ENCODE data around the gene CACNA2D4. TPM values are rescaled to one million over a fixed set of nuclear protein-coding genes. Genes with fewer than 3 reads are reported as not detected.

The CACNA2D4 gene
- total RNA-seq, 1 donor from 2014 or later, result not detected

GRCh38 chr12:1836854-1837421, 81.5 kb downstream of the CACNA2D4 start:
- Mint-ChIP-seq H3K27ac (ENCODE audit: unreplicated experiment) (no peak overlapping the region), H3K4me1 (ENCODE audit: low read depth, unreplicated experiment) (peaks cover 17% of the 10 kb centered on the region), H3K27me3 (ENCODE audit: unreplicated experiment) (peaks cover 3% of the 10 kb centered on the region), H3K4me3 (ENCODE audit: unreplicated experiment) (no peak overlapping the region), H3K36me3 (ENCODE audit: unreplicated experiment) (peaks cover 5% of the 10 kb centered on the region), H3K9me3 (ENCODE audit: unreplicated experiment) (peaks cover 3% of the 10 kb centered on the region)
- no peak for TF ChIP-seq CTCF (IDR thresholded peaks at IDR 0.05; ENCODE audit: partially characterized antibody, unreplicated experiment)
- no peak for DNase-seq

GRCh38 chr12:1836241-1836803, 82.1 kb downstream of the CACNA2D4 start:
- Mint-ChIP-seq H3K27ac (ENCODE audit: unreplicated experiment) (no peak overlapping the region), H3K4me1 (ENCODE audit: low read depth, unreplicated experiment) (peaks cover 14% of the 10 kb centered on the region), H3K27me3 (ENCODE audit: unreplicated experiment) (peaks cover 3% of the 10 kb centered on the region), H3K4me3 (ENCODE audit: unreplicated experiment) (no peak overlapping the region), H3K36me3 (ENCODE audit: unreplicated experiment) (peaks cover 5% of the 10 kb centered on the region), H3K9me3 (ENCODE audit: unreplicated experiment) (peaks cover 3% of the 10 kb centered on the region)
- no peak for TF ChIP-seq CTCF (IDR thresholded peaks at IDR 0.05; ENCODE audit: partially characterized antibody, unreplicated experiment)
- DNase-seq, result no peak

- H3K4me3 Mint-ChIP-seq (ENCODE audit: unreplicated experiment), result no peak overlapping the region
- DNase-seq, result no peak
- H3K4me1 Mint-ChIP-seq (ENCODE audit: low read depth, unreplicated experiment), result peaks cover 13% of the 10 kb centered on the region
- H3K27ac Mint-ChIP-seq (ENCODE audit: unreplicated experiment), result peak overlapping the region; percentile 59
- peaks cover 5% of the 10 kb centered on the region for H3K36me3 Mint-ChIP-seq (ENCODE audit: unreplicated experiment)
- peaks cover 3% of the 10 kb centered on the region for H3K27me3 Mint-ChIP-seq (ENCODE audit: unreplicated experiment)
- H3K9me3 Mint-ChIP-seq (ENCODE audit: unreplicated experiment), result peaks cover 3% of the 10 kb centered on the region
- no peak for TF ChIP-seq CTCF (IDR thresholded peaks at IDR 0.05; ENCODE audit: partially characterized antibody, unreplicated experiment)
Measured at GRCh38 chr12:1835211-1836131, 83.0 kb downstream of the CACNA2D4 start.

GRCh38 chr12:1834186-1834925, 84.1 kb downstream of the CACNA2D4 start:
- Mint-ChIP-seq H3K4me3 (ENCODE audit: unreplicated experiment) (no peak overlapping the region), H3K27me3 (ENCODE audit: unreplicated experiment) (peaks cover 3% of the 10 kb centered on the region), H3K4me1 (ENCODE audit: low read depth, unreplicated experiment) (peaks cover 15% of the 10 kb centered on the region), H3K9me3 (ENCODE audit: unreplicated experiment) (peaks cover 3% of the 10 kb centered on the region), H3K27ac (ENCODE audit: unreplicated experiment) (no peak overlapping the region), H3K36me3 (ENCODE audit: unreplicated experiment) (peaks cover 5% of the 10 kb centered on the region)
- no peak for TF ChIP-seq CTCF (IDR thresholded peaks at IDR 0.05; ENCODE audit: partially characterized antibody, unreplicated experiment)
- no peak for DNase-seq
